Measurements from ENCODE around the gene C16orf95.
"Not testable (repeated sequence)": the region's sequence is repeated elsewhere in the genome, so short reads cannot be mapped to it uniquely, and the experiment has no call there.

GRCh38 chr16:87362828-87363559 lies 45.8 kb upstream of the C16orf95 start:
- not testable (repeated sequence) for TF ChIP-seq CTCF, POLR2A (IDR thresholded peaks at IDR 0.05)

Data from lower leg skin (tissue), 3 donors.